HEK293T (cell line): ENCODE results near the gene TSEN15.

ENCODE experiments used
- ARNT ChIP-seq: fragments of 450-650 bp; IDR thresholded peaks from 2 replicates; pipeline ENCODE4 v1.6.1; 2017; ENCODE audit warnings: mild to moderate bottlenecking
- BHLHE40 ChIP-seq: fragments of 450-650 bp; IDR thresholded peaks from 2 replicates; pipeline ENCODE4 v1.6.1; 2016; ENCODE audit warnings: mild to moderate bottlenecking, moderate library complexity, borderline replicate concordance
- CTBP1 ChIP-seq: fragments of 450-650 bp; IDR thresholded peaks from 2 replicates; pipeline ENCODE4 v1.6.1; 2016; ENCODE audit warnings: borderline replicate concordance
- ELF4 ChIP-seq: fragments of 450-650 bp; IDR thresholded peaks from 2 replicates; pipeline ENCODE4 v1.6.1; 2017; ENCODE audit warnings: antibody characterized with exemption
- FOXA1 ChIP-seq: fragments of 450-650 bp; IDR thresholded peaks from 2 replicates; pipeline ENCODE4 v1.6.1; 2016; ENCODE audit warnings: mild to moderate bottlenecking
- FOXK2 ChIP-seq: fragments of 450-650 bp; IDR thresholded peaks from 2 replicates; pipeline ENCODE4 v1.6.1; 2016; ENCODE audit warnings: mild to moderate bottlenecking
- NFRKB ChIP-seq: fragments of 450-650 bp; IDR thresholded peaks from 2 replicates; pipeline ENCODE4 v1.6.1; 2016; ENCODE audit warnings: mild to moderate bottlenecking, moderate library complexity
- SP1 ChIP-seq: fragments of 450-650 bp; IDR thresholded peaks from 2 replicates; pipeline ENCODE4 v1.6.1; 2017
- SUZ12 ChIP-seq: fragments of 450-650 bp; IDR thresholded peaks from 2 replicates; pipeline ENCODE4 v1.6.1; 2016; ENCODE audit warnings: mild to moderate bottlenecking
- TF ChIP-seq, protein P1 (sequence below): fragments of 450-650 bp; IDR thresholded peaks from 2 replicates; pipeline ENCODE4 v1.6.1; 2016

DNA sequence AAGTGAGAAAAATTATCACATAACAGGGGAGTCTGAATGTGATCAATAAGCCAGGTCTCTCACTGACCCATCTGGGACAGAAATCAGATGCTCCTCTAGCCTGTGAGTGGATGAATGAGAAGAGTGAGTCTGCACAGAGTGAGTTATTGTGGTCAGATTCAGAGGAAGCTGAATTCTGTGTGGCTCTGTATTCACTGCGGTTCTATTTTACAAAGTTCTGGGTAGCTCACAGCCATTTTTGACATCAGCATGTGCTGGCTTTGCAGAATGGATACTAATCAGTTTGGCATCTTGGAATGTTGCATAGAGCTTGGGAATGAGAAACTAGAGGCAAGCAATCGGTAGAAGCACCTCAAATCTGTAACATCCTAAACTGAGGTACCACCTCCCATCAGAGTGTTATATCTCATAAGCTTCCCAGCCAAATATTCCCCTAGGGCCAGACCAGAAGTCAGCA is 17.8 kb upstream of the TSEN15 start:
- no peak for TF ChIP-seq ARNT
- TF ChIP-seq BHLHE40: no peak
- no peak for TF ChIP-seq SUZ12
- TF ChIP-seq CTBP1: no peak
- no peak for TF ChIP-seq SP1
- no peak for TF ChIP-seq FOXA1
- no peak for TF ChIP-seq NFRKB
- TF ChIP-seq, protein P1, sequence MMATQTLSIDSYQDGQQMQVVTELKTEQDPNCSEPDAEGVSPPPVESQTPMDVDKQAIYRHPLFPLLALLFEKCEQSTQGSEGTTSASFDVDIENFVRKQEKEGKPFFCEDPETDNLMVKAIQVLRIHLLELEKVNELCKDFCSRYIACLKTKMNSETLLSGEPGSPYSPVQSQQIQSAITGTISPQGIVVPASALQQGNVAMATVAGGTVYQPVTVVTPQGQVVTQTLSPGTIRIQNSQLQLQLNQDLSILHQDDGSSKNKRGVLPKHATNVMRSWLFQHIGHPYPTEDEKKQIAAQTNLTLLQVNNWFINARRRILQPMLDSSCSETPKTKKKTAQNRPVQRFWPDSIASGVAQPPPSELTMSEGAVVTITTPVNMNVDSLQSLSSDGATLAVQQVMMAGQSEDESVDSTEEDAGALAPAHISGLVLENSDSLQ: no peak
- no peak for TF ChIP-seq ELF4
- TF ChIP-seq FOXK2: no peak
